HFF-Myc (cell line): ENCODE measurements around the gene MAST2.

Experiments
- DNase-seq: peaks from one replicate; pipeline ENCODE4 v3.0.0-alpha.2; 2011; ENCODE audit warnings: low read depth; ENCODE audit errors: extremely low read depth
- H3K4me3 ChIP-seq: replicated peaks from 2 replicates; pipeline ENCODE4 v1.5.1; 2011; ENCODE audit warnings: low read depth, mild to moderate bottlenecking, control low read depth, low read length
- CTCF ChIP-seq: IDR thresholded peaks from 2 replicates; pipeline ENCODE4 v1.5.1; 2012; ENCODE audit warnings: mild to moderate bottlenecking, low read depth, low read length, control low read depth; ENCODE audit errors: missing control alignments

MAST2 gene

GRCh38 chr1:45772971-45773370 lies 30.4 kb upstream of the MAST2 start:
- TF ChIP-seq CTCF, result no peak
- H3K4me3 ChIP-seq, result no peak overlapping the region
- DNase-seq, result no peak

GRCh38 chr1:45775794-45776193 lies 27.6 kb upstream of the MAST2 start:
- TF ChIP-seq CTCF, result no peak
- DNase-seq, result no peak
- H3K4me3 ChIP-seq, result no peak overlapping the region

GRCh38 chr1:45785583-45785982 lies 17.8 kb upstream of the MAST2 start:
- no peak for TF ChIP-seq CTCF
- no peak for DNase-seq
- no peak overlapping the region for H3K4me3 ChIP-seq

GRCh38 chr1:45787905-45788304 lies 15.5 kb upstream of the MAST2 start:
- DNase-seq, result no peak
- H3K4me3 ChIP-seq, result no peak overlapping the region
- no peak for TF ChIP-seq CTCF

GRCh38 chr1:45789601-45790000 lies 13.8 kb upstream of the MAST2 start:
- DNase-seq, result no peak
- no peak for TF ChIP-seq CTCF

GRCh38 chr1:45792744-45793143 lies 10.7 kb upstream of the MAST2 start:
- no peak for TF ChIP-seq CTCF
- H3K4me3 ChIP-seq, result no peak overlapping the region
- no peak for DNase-seq

More at GRCh38 chr1:45789601-45790000, 13.8 kb upstream of the MAST2 start:
- H3K4me3 ChIP-seq, result no peak overlapping the region

GRCh38 chr1:45793942-45794604 lies 9.3 kb upstream of the MAST2 start:
- TF ChIP-seq CTCF, result no peak
- H3K4me3 ChIP-seq, result no peak overlapping the region
- DNase-seq, result no peak
